K562 (cell line): ENCODE measurements around the gene NDUFA7. TPM values are rescaled to one million over a fixed set of nuclear protein-coding genes. Genes with fewer than 3 reads are reported as not detected.

ENCODE experiments used
- AFF1 ChIP-seq, 2 experiments: fragments of 450-650 bp; IDR thresholded peaks; 2 replicates each; pipeline ENCODE4 v1.6.1; 2018; ENCODE audit warnings: mild to moderate bottlenecking in 2 of 2, low read depth in 1 of 2; ENCODE audit not compliant: partially characterized antibody in 2 of 2
- BRF2 ChIP-seq: IDR thresholded peaks from 3 replicates; pipeline ENCODE4 v1.6.1; 2011; ENCODE audit warnings: borderline replicate concordance, mild to moderate bottlenecking; ENCODE audit not compliant: insufficient read length, insufficient read depth
- DACH1 ChIP-seq: fragments of 450-650 bp; IDR thresholded peaks from 2 replicates; pipeline ENCODE4 v1.6.1; 2018; ENCODE audit not compliant: partially characterized antibody
- FUS ChIP-seq: fragments of 200-400 bp; formaldehyde crosslinking; optimal IDR thresholded peaks from 2 replicates; pipeline ENCODE3; 2017; ENCODE audit warnings: low read depth, low read length
- HIVEP1 ChIP-seq: fragments of 250-450 bp; sonication (Bioruptor Pico); IDR thresholded peaks from 2 replicates; pipeline ENCODE4 v1.4.0; 2020; ENCODE audit warnings: mild to moderate bottlenecking
- HNRNPUL1 ChIP-seq: fragments of 200-400 bp; formaldehyde crosslinking; IDR thresholded peaks from 2 replicates; pipeline ENCODE4 v1.6.1; 2017; ENCODE audit warnings: low read length
- JUNB ChIP-seq: fragments of 450-650 bp; formaldehyde crosslinking; conservative IDR thresholded peaks from 2 replicates; pipeline ENCODE4 v1.4.0; 2020; ENCODE audit warnings: mild to moderate bottlenecking
- KLF13 ChIP-seq: fragments of 450-650 bp; IDR thresholded peaks from 2 replicates; pipeline ENCODE4 v1.6.1; 2016; ENCODE audit warnings: missing genetic modification characterization, low read depth, mild to moderate bottlenecking, missing compliant biosample characterization, moderate library complexity, borderline replicate concordance
- MBD2 ChIP-seq: sonication (generic); IDR thresholded peaks from 2 replicates; pipeline ENCODE4 v1.6.1; 2016; ENCODE audit warnings: low read depth, borderline replicate concordance
- MXD1 ChIP-seq: fragments of 250-450 bp; sonication (Bioruptor Pico); IDR thresholded peaks from 2 replicates; pipeline ENCODE4 v1.8.0; 2021; ENCODE audit warnings: borderline replicate concordance, mild to moderate bottlenecking, moderate library complexity; ENCODE audit not compliant: poor library complexity, severe bottlenecking
- RFX7 ChIP-seq: fragments of 250-450 bp; sonication (Bioruptor Pico); IDR thresholded peaks from 2 replicates; pipeline ENCODE4 v1.5.1; 2021; ENCODE audit warnings: mild to moderate bottlenecking
- SMARCA4 ChIP-seq: fragments of 450-650 bp; IDR thresholded peaks from 2 replicates; pipeline ENCODE4 v1.6.1; 2016
- SMC3 ChIP-seq: conservative IDR thresholded peaks from 2 replicates; pipeline ENCODE4 v1.6.1; 2011; ENCODE audit warnings: low read depth, low read length, improper control_type of control experiment; ENCODE audit not compliant: insufficient read depth
- TRIM24 ChIP-seq, 2 experiments: fragments of 450-650 bp; IDR thresholded peaks; 2 replicates each; pipeline ENCODE4 v1.6.1; 2016
- ZBTB8A ChIP-seq: fragments of 450-650 bp; IDR thresholded peaks from 2 replicates; pipeline ENCODE4 v1.6.1; 2018; ENCODE audit warnings: mild to moderate bottlenecking, moderate library complexity; ENCODE audit not compliant: partially characterized antibody
- ZNF224 ChIP-seq: sonication (generic); formaldehyde crosslinking; IDR thresholded peaks from 2 replicates; pipeline ENCODE4 v1.8.0; 2022; ENCODE audit warnings: mild to moderate bottlenecking, missing genetic modification reagents
- ZNF263 ChIP-seq: sonication (generic); formaldehyde crosslinking; IDR thresholded peaks from 2 replicates; pipeline ENCODE4 v1.8.0; 2022; ENCODE audit warnings: mild to moderate bottlenecking, missing genetic modification reagents, borderline replicate concordance
- ZNF354B ChIP-seq: fragments of 250-450 bp; sonication (Bioruptor Pico); IDR thresholded peaks from 2 replicates; pipeline ENCODE4 v1.4.0; 2020
- ZNF398 ChIP-seq: fragments of 250-450 bp; sonication (Bioruptor Pico); IDR thresholded peaks from 2 replicates; pipeline ENCODE4 v1.8.0; 2021; ENCODE audit warnings: moderate library complexity, mild to moderate bottlenecking, inconsistent platforms
- ZNF57 ChIP-seq: fragments of 450-650 bp; formaldehyde crosslinking; IDR thresholded peaks from 2 replicates; pipeline ENCODE4 v1.4.0; 2020; ENCODE audit warnings: mild to moderate bottlenecking, moderate library complexity
- ZNF780A ChIP-seq: fragments of 250-450 bp; sonication (Bioruptor Pico); IDR thresholded peaks from 2 replicates; pipeline ENCODE4 v1.5.0; 2021; ENCODE audit warnings: mild to moderate bottlenecking
- polyA plus RNA-seq, 8 experiments: library from polyadenylated mRNA; depleted of rRNA in 4 of 8; stranded (reverse) in 5 of 8; unstranded in 3 of 8; fragments of >200 nt; fragmentation: Nextera tagmentation in 2 of 8; fragmentation: Illumina TruSeq in 1 of 8; extraction: Ambion mirVana in 2 of 8; extraction: Trizol in 1 of 8; gene quantifications; 2 replicates each; pipeline versions ENCODE4 v1.2.1 to v1.2.3, GENCODE V29; 2011 to 2014; ENCODE audit warnings: inconsistent platforms in 1 of 8, missing spikeins in 1 of 8
- total RNA-seq, 7 experiments: library from RNA; depleted of rRNA in 6 of 7; stranded (reverse); fragments of >200 nt in 6 of 7; fragmentation: Illumina TruSeq in 2 of 7; extraction: Trizol in 2 of 7; gene quantifications; 2 replicates each; pipeline versions ENCODE4 v1.2.1 to v1.2.3, GENCODE V29; 2011 to 2021; ENCODE audit warnings: low replicate concordance in 1 of 7

The NDUFA7 gene
- total and polyA plus RNA-seq, 9 of the 15 experiments (the other 6 are each of a cell fraction or from before 2014, with no cell fraction given): 70.8 to 348 (median 142) TPM

- TF ChIP-seq ZNF780A (CRISPR knock-in tag): no peak
- no peak for TF ChIP-seq ZBTB8A
- TF ChIP-seq KLF13: peak; percentile 91
- TF ChIP-seq ZNF398: no peak
- TF ChIP-seq MXD1 (CRISPR knock-in tag): peak; percentile 4
- TF ChIP-seq HNRNPUL1: no peak
- TF ChIP-seq ZNF57 (CRISPR knock-in tag): no peak
- TF ChIP-seq AFF1 (IDR thresholded peaks at IDR 0.05; ENCODE audit: low read depth in 1 of 2, partially characterized antibody in 2 of 2): peak in 1 of 2 experiments; percentile 96
- TF ChIP-seq ZNF224 (CRISPR knock-in tag): peak; percentile 84
- no peak for TF ChIP-seq BRF2
- no peak for TF ChIP-seq FUS
- TF ChIP-seq MBD2: 0 out of 2 replicates have a peak, but pooled peaks have one; percentile 22
- no peak for TF ChIP-seq RFX7 (CRISPR knock-in tag)
- TF ChIP-seq DACH1: no peak
- TF ChIP-seq SMARCA4: no peak
- no peak for TF ChIP-seq SMC3
- peak; percentile 46; the same call in 1 of the 2 replicates for TF ChIP-seq HIVEP1 (CRISPR knock-in tag)
- no peak for TF ChIP-seq JUNB (CRISPR knock-in tag)
- TF ChIP-seq ZNF354B (CRISPR knock-in tag): no peak
- no peak for TF ChIP-seq TRIM24 (IDR thresholded peaks at IDR 0.05)
- TF ChIP-seq ZNF263 (CRISPR knock-in tag): peak; percentile 65
Measured at GRCh38 chr19:8307965-8308866, 13.0 kb downstream of the NDUFA7 start, which contains the start of gene CD320 (continued).
